Activated CD8-positive, alpha-beta memory T cell treated with anti-CD3 and anti-CD28 coated beads, Interleukin-2, amount 50 U/mL, for 1 hour (primary cell): ENCODE results near the gene BLACAT1.
"Not testable (repeated sequence)": the region's sequence is repeated elsewhere in the genome, so short reads cannot be mapped to it uniquely, and the experiment has no call there.

Source experiments
- DNase-seq: peaks from one replicate; pipeline ENCODE4 v3.0.0-alpha.2; 2020; ENCODE audit errors: extremely low read depth

BLACAT1 gene

GRCh38 chr1:205484985-205485967, 29.4 kb upstream of the BLACAT1 start:
- DNase-seq: peak; percentile 39

DNA sequence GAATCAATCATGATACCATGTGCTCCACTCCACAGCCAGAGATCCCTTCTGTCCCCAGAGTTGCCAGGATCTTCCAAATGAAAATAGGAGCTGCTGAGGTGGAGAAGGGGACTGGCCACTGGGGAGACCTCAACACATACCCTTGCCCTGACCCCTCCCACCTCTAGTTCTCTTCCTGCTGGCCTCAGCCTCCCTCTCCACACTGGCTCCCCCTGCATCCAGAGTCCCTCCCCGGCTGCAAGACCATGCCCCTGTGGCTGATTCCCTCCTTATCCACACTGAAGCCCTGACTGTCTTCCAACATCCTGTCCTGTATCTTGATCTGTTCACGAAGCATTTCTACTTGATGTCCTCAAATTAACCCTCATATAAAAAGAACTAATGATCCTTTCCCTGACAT, 27.5 kb upstream of the BLACAT1 start:
- no peak for DNase-seq

GRCh38 chr1:205482587-205482986, 26.7 kb upstream of the BLACAT1 start:
- DNase-seq: not testable (repeated sequence)

DNA sequence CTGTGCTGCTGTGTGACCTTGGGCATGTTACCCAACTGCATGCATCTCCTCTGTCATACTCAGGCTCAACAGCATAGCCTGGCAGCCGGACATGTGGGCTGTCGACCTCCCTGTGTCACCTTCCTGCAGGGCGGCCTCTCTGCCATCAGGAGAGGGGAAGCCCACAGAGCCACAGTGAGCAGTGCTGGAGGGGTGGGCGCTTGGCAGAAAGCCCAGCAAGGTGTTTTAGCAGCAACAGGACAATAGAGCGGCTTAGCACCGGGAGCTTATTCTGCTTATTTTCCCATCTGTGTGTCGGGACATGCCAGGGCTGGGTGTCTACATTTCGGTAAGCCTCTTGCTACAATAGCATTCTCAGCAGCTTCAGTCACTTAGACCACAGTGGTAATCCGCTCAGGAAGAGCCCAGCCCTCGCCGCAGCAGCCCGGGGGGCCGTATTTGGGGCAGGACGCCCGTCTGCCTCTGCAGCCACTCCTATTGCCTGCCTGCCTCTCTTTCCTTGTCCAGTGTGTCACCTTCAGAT, 25.8 kb upstream of the BLACAT1 start:
- DNase-seq: no peak

- no peak for DNase-seq
Observed at GRCh38 chr1:205481218-205481617, 25.4 kb upstream of the BLACAT1 start.

DNA sequence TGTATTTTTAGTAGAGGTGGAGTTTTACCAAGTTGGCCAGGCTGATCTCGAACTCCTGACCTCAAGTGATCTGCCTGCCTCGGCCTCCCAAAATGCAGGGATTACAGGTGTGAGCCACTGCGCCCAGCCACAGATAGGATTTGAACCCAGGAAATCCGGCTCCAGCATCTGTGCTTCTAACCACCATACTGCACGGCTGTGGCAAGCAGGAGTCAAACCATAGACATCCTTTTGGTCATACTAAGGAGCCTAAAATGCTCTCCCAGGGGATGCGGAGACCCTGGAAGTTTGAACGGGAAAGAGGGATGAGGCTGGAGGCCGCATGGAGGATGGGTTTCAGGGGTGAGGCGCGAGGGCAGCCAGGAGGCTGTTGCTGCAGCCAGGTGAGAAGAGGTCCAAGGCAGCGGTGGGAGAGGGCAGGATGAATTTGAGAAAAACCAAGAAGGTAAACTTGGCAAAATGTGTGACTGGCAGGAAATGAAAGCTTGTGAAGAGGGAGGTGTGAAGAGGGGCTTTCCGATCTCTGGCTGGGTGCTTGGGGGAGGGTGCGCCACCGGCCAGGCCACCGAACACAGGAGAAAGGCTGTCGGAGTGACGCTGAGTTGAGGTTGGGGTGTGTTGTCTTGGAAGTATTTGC, 24.6 kb upstream of the BLACAT1 start:
- DNase-seq: peak; percentile 31

GRCh38 chr1:205478985-205479384, 23.1 kb upstream of the BLACAT1 start:
- DNase-seq: not testable (repeated sequence)

GRCh38 chr1:205477759-205478247, 22.0 kb upstream of the BLACAT1 start:
- no peak for DNase-seq

DNA sequence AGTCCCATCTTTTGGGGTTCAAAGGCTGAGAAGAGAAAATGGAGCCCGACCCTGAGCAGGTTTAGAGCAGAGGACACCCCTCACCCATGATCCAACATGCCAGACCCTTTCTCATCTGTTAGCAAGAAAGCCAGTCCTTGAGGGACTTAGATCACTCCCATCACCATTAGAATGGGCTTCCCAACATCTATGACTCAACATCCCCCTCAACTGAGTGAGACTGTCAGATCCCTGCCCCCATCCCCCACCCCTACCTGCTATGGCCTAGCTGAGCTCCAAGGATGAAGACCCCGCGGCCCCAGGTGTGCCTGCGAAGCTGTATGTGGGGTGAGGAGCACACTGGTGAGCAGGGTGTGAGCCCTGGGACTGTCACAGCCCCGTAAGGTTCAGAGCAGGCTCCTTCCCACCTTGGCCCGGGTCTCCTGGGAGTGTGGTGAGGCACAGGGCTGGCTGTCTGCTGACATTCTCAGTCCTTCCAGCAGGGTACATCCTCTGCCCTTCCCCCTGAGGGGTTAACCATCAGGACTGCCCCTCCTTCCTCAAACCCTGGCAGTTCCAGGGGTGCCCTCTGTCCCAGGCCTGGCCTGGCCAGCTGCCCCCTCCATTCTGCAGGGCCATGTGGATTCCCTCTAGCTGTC, 21.4 kb upstream of the BLACAT1 start:
- no peak for DNase-seq

DNA sequence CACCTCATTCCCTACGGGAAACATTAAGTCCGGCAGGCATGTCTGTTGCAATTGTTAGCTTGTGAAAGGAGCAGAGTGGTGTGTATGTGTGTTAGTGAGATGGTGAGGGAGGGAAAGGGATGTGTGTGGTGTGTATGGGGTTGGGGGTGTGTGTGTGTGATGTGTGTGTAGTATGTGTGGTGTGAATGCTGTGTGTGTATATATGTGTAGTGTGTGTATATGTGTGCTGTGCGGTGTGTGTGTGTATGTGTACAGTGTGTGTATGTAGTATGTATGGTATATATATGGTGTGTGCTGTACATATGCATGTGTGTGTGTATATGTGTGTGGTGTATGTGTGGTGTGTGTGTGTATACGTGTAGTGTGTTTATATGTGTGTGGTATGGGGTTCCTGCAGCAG, 20.8 kb upstream of the BLACAT1 start:
- no peak for DNase-seq

- DNase-seq: no peak
Observed at GRCh38 chr1:205475855-205476254, 20.0 kb upstream of the BLACAT1 start.

DNA sequence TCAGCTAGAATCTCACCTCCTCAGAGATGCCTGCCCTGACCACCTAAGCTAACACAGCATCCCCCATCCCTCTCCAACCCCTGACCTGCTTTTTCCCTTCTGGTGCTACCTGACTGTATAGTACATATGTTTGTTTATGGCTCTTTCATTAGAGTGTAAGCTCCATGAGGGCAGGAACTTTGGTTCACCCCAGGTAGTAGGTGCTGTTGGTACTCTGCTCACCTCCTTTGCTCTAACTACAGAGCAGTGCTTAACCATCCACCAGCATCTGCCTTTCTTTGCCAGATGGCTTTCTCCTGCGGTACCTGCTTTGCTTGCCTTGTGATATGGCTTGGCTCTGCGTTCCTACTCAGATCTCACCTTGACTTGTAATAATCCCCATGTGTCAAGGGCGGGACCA, 18.7 kb upstream of the BLACAT1 start:
- DNase-seq: no peak

- no peak for DNase-seq
Observed at GRCh38 chr1:205473966-205474365, 18.1 kb upstream of the BLACAT1 start.

DNA sequence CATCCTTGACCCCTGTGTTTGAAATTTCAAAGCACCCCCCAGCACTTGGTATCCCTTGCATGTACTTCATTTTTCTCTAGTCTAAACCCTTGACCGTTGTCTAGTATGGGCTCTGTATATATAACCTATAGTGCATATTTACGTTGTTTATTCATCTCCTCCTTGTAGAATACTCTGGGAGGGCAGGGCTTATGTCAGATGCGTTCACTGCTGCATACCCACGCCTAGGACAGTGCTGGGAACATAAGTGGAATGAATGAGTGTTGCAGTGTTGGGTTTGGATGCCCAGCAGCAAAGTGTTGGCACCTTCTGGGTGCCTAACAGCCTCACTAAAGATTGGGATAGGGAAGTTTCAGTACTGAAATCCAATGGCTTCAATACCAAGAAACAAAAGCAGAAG, 17.6 kb upstream of the BLACAT1 start:
- DNase-seq: no peak

DNA sequence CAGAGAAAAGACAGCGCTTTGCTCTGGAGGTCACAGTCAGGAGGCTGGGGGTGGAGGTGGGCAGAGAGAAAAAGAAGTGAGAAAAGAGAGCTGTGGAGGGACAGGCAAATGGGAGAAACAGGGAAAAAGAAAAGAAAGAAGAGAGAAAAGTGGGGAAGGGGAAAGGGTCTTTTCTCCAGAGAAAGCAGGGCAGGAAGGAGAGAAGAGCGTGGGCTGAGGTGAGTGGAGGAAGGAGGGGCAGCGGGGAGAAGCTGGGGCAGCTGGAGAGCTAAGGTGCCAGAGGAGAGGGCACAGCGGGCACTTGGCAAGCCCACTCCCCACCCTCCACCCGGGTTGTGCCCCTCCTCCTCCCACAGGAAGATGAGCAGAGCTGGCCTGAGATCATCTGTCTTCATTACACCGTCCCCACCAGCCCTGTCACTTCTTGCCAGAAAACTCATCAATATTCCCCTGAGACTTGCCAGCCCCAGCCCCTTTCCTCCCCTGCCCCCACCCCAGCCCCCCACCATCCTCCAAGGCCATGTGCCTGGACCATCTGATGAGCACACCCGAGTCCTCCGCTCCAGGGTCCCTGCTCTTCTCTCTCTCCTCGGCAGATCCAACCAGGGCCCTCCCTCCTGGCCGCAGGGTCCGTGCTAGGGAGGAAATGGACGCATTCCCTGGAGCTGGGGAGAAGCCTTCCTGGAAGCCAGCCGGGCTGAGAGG, 17.0 kb upstream of the BLACAT1 start:
- no peak for DNase-seq

DNA sequence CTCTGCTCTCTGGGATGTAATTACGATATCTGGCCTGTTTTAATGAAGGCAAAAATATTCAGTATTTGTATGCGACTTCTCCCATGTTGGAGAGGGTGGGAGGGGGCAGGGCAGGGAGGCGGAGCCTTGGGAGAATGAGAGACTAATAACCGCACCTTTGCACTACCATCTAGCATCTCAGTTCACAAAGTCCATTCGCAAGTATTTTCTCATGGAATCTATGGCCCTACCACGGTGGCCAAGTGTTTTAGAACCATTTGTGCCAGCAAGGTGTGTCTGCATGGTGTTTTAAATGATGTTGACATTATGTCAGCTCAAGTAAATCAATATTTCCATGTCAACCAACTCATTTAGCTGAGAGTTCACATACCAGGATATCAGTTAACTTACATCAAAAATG, 14.3 kb upstream of the BLACAT1 start:
- no peak for DNase-seq

- DNase-seq: no peak
Observed at GRCh38 chr1:205466595-205467220, 10.9 kb upstream of the BLACAT1 start.

GRCh38 chr1:205465392-205465791, 9.5 kb upstream of the BLACAT1 start:
- DNase-seq: no peak

- no peak for DNase-seq
Observed at GRCh38 chr1:205458777-205459566, 3.1 kb upstream of the BLACAT1 start.
